ENCODE data around the gene DAAM1. TPM values are rescaled to one million over a fixed set of nuclear protein-coding genes. Genes with fewer than 3 reads are reported as not detected.

The DAAM1 gene
- total RNA-seq, 1 donor from 2014 or later = 64.3 TPM

- no peak for TF ChIP-seq CTCF (conservative IDR thresholded peaks at IDR 0.05)
- no peak overlapping the region for H3K27ac Mint-ChIP-seq
- H3K4me3 Mint-ChIP-seq = no peak overlapping the region
- DNase-seq (ENCODE audit: extremely low spot score, unreplicated experiment) = no peak
- H3K36me3 Mint-ChIP-seq = peaks cover 7% of the 10 kb centered on the region
- H3K9me3 Mint-ChIP-seq = no peaks in the 10 kb centered on the region
- peaks cover 27% of the 10 kb centered on the region for H3K4me1 Mint-ChIP-seq (ENCODE audit: unreplicated experiment)
- H3K27me3 Mint-ChIP-seq = no peaks in the 10 kb centered on the region
Measured at GRCh38 chr14:59208954-59209353, 20.5 kb downstream of the DAAM1 start.

GRCh38 chr14:59210621-59211020 is 22.2 kb downstream of the DAAM1 start:
- H3K36me3 Mint-ChIP-seq = peaks cover 8% of the 10 kb centered on the region

GRCh38 chr14:59213368-59214315 is 25.2 kb downstream of the DAAM1 start:
- Mint-ChIP-seq H3K36me3 (peaks cover 4% of the 10 kb centered on the region), H3K4me1 (ENCODE audit: unreplicated experiment) (peaks cover 57% of the 10 kb centered on the region), H3K27me3 (no peaks in the 10 kb centered on the region), H3K27ac (peak overlapping the region; percentile 14), H3K4me3 (peak overlapping the region; percentile 10), H3K9me3 (no peaks in the 10 kb centered on the region)
- DNase-seq (ENCODE audit: extremely low spot score, unreplicated experiment) = no peak
- TF ChIP-seq CTCF (conservative IDR thresholded peaks at IDR 0.05) = no peak

More at GRCh38 chr14:59210621-59211020, 22.2 kb downstream of the DAAM1 start:
- H3K9me3 Mint-ChIP-seq = no peaks in the 10 kb centered on the region
- H3K27ac Mint-ChIP-seq = no peak overlapping the region
- no peaks in the 10 kb centered on the region for H3K27me3 Mint-ChIP-seq
- H3K4me3 Mint-ChIP-seq = no peak overlapping the region
- TF ChIP-seq CTCF (conservative IDR thresholded peaks at IDR 0.05) = no peak
- H3K4me1 Mint-ChIP-seq (ENCODE audit: unreplicated experiment) = peaks cover 41% of the 10 kb centered on the region
- no peak for DNase-seq (ENCODE audit: extremely low spot score, unreplicated experiment)

GRCh38 chr14:59214702-59215302 is 26.3 kb downstream of the DAAM1 start:
- Mint-ChIP-seq H3K9me3 (no peaks in the 10 kb centered on the region), H3K4me1 (ENCODE audit: unreplicated experiment) (peaks cover 57% of the 10 kb centered on the region), H3K27me3 (no peaks in the 10 kb centered on the region), H3K4me3 (no peak overlapping the region), H3K27ac (peak overlapping the region; percentile 67), H3K36me3 (peaks cover 4% of the 10 kb centered on the region)
- DNase-seq (ENCODE audit: extremely low spot score, unreplicated experiment) = no peak
- TF ChIP-seq CTCF (conservative IDR thresholded peaks at IDR 0.05) = no peak

- Mint-ChIP-seq H3K4me3 (peak overlapping the region; percentile 2), H3K9me3 (no peaks in the 10 kb centered on the region), H3K36me3 (peaks cover 4% of the 10 kb centered on the region), H3K27me3 (no peaks in the 10 kb centered on the region), H3K4me1 (ENCODE audit: unreplicated experiment) (peaks cover 57% of the 10 kb centered on the region), H3K27ac (peak overlapping the region; percentile 67)
- no peak for TF ChIP-seq CTCF (conservative IDR thresholded peaks at IDR 0.05)
- no peak for DNase-seq (ENCODE audit: extremely low spot score, unreplicated experiment)
Measured at GRCh38 chr14:59215322-59215721, 26.9 kb downstream of the DAAM1 start.
